IMR-90 (cell line): ENCODE measurements around the gene HES7. TPM values are rescaled to one million over a fixed set of nuclear protein-coding genes. Genes with fewer than 3 reads are reported as not detected.
A peak's percentile ranks its signal among the peaks of the same experiment; 100 is the strongest.

Experiments used
- ATAC-seq: fragments of 200-7000 bp; cut with Tn5 transposase; 2 replicates; pipeline ENCODE4 v1.9.1; 2020; ENCODE audit warnings: low read depth, mild to moderate bottlenecking, moderate library complexity
- BruUV-seq: library from RNA; stranded (reverse); fragments of 400-500 nt; replicated peaks from 2 replicates; lab custom pipeline; 2021; lab: Mats Ljungman, UMichigan
- CTCF ChIA-PET: fragments of 300-600 bp; formaldehyde crosslinking; extraction: SDS; loops from one replicate; lab custom pipeline; 2021; ENCODE audit warnings: antibody characterized with exemption; lab: Yijun Ruan, JAX
- POLR2A ChIA-PET: fragments of 300-600 bp; sonication (Branson Sonifier 250); formaldehyde crosslinking; loops from one replicate; lab custom pipeline; 2022; ENCODE audit warnings: antibody characterized with exemption; ENCODE audit not compliant: unreplicated experiment; lab: Charles Lee
- DNase-seq: peaks from one replicate; pipeline ENCODE4 v3.0.0; 2013
- H2AFZ ChIP-seq: replicated peaks from 2 replicates; pipeline ENCODE3; 2013; ENCODE audit warnings: low read length, mild to moderate bottlenecking; ENCODE audit not compliant: poor library complexity
- H2AK5ac ChIP-seq: 2 replicates; pipeline ENCODE4 v1.6.1; 2013; ENCODE audit warnings: low read depth, low read length, inconsistent platforms
- H2AK9ac ChIP-seq: replicated peaks from 2 replicates; pipeline ENCODE3; 2013; ENCODE audit warnings: mild to moderate bottlenecking, low read depth, low read length, moderate library complexity; ENCODE audit not compliant: poor library complexity
- H2BK120ac ChIP-seq: 2 replicates; pipeline ENCODE4 v1.6.1; 2013; ENCODE audit warnings: low read depth, low read length, inconsistent platforms
- H2BK15ac ChIP-seq: 3 replicates; pipeline ENCODE4 v1.6.1; 2013; ENCODE audit warnings: low read depth, low read length, inconsistent platforms
- H2BK20ac ChIP-seq: 2 replicates; pipeline ENCODE4 v1.6.1; 2013; ENCODE audit warnings: low read depth, mild to moderate bottlenecking, inconsistent platforms, low read length, moderate library complexity
- H2BK5ac ChIP-seq: 2 replicates; pipeline ENCODE4 v1.6.1; 2013; ENCODE audit warnings: mild to moderate bottlenecking, low read depth, low read length, inconsistent platforms; ENCODE audit not compliant: poor library complexity, severe bottlenecking
- H3K14ac ChIP-seq: replicated peaks from 2 replicates; pipeline ENCODE4 v1.6.1; 2013; ENCODE audit warnings: low read depth, low read length, inconsistent platforms
- H3K18ac ChIP-seq: 2 replicates; pipeline ENCODE4 v1.6.1; 2013; ENCODE audit warnings: low read depth, low read length, control low read depth
- H3K23ac ChIP-seq: 2 replicates; pipeline ENCODE4 v1.6.1; 2013; ENCODE audit warnings: low read depth, low read length, inconsistent platforms
- H3K27ac ChIP-seq: 2 replicates; pipeline ENCODE4 v1.5.1; 2013; ENCODE audit warnings: mild to moderate bottlenecking, control low read depth, low read length; ENCODE audit not compliant: insufficient read depth
- H3K27me3 ChIP-seq: 2 replicates; pipeline ENCODE4 v1.6.1; 2013; ENCODE audit warnings: low read length; ENCODE audit not compliant: control insufficient read depth, insufficient read depth
- H3K36me3 ChIP-seq: 2 replicates; pipeline ENCODE4 v1.6.1; 2013; ENCODE audit warnings: low read length, mixed read lengths; ENCODE audit not compliant: control insufficient read depth, insufficient read depth
- H3K4ac ChIP-seq: 2 replicates; pipeline ENCODE4 v1.6.1; 2013; ENCODE audit warnings: low read depth, low read length, inconsistent platforms
- H3K4me1 ChIP-seq: 2 replicates; pipeline ENCODE4 v1.6.1; 2013; ENCODE audit warnings: low read length, mixed read lengths; ENCODE audit not compliant: control insufficient read depth, insufficient read depth
- H3K4me2 ChIP-seq: 2 replicates; pipeline ENCODE4 v1.6.1; 2013; ENCODE audit warnings: low read depth, mild to moderate bottlenecking, control low read depth, low read length, moderate library complexity
- H3K4me3 ChIP-seq: 2 replicates; pipeline ENCODE4 v1.5.1; 2013; ENCODE audit warnings: low read depth, mild to moderate bottlenecking, control low read depth, low read length, moderate library complexity; ENCODE audit not compliant: insufficient read depth
- H3K56ac ChIP-seq: 2 replicates; pipeline ENCODE4 v1.6.1; 2013; ENCODE audit warnings: low read length, inconsistent platforms; ENCODE audit not compliant: insufficient read depth; ENCODE audit errors: extremely low read depth
- H3K79me1 ChIP-seq, 2 experiments: 2 replicates each; pipeline ENCODE4 v1.6.1; 2013; ENCODE audit warnings: low read length in 2 of 2, inconsistent platforms in 1 of 2, low read depth in 1 of 2
- H3K9ac ChIP-seq: 2 replicates; pipeline ENCODE4 v1.6.1; 2013; ENCODE audit warnings: low read depth, low read length, control low read depth
- H3K9me1 ChIP-seq: 2 replicates; pipeline ENCODE4 v1.6.1; 2013; ENCODE audit warnings: low read length, inconsistent platforms; ENCODE audit not compliant: insufficient read depth
- H3K9me3 ChIP-seq: 2 replicates; pipeline ENCODE4 v1.6.1; 2013; ENCODE audit warnings: low read length; ENCODE audit not compliant: control insufficient read depth, insufficient read depth
- H4K20me1 ChIP-seq: 2 replicates; pipeline ENCODE4 v1.6.1; 2013; ENCODE audit warnings: low read length, inconsistent platforms; ENCODE audit not compliant: insufficient read depth
- H4K5ac ChIP-seq: 2 replicates; pipeline ENCODE4 v1.6.1; 2013; ENCODE audit warnings: mild to moderate bottlenecking, low read depth, low read length, control low read depth
- H4K8ac ChIP-seq, 2 experiments: 2 replicates each; pipeline ENCODE4 v1.6.1; 2013; ENCODE audit warnings: low read depth in 2 of 2, low read length in 2 of 2, control low read depth in 1 of 2, inconsistent platforms in 1 of 2
- H4K91ac ChIP-seq: 2 replicates; pipeline ENCODE4 v1.6.1; 2013; ENCODE audit warnings: low read depth, low read length, inconsistent platforms; ENCODE audit not compliant: insufficient read depth
- CEBPB ChIP-seq: IDR thresholded peaks from 2 replicates; pipeline ENCODE4 v1.6.1; 2012; ENCODE audit warnings: low read depth, low read length, improper control_type of control experiment
- ELK1 ChIP-seq: fragments of 150-350 bp; IDR thresholded peaks from 2 replicates; pipeline ENCODE4 v1.6.1; 2016; ENCODE audit warnings: low read depth, mild to moderate bottlenecking, low read length, moderate library complexity, borderline replicate concordance
- NFE2L2 ChIP-seq: fragments of 150-350 bp; IDR thresholded peaks from 2 replicates; pipeline ENCODE4 v1.6.1; 2016; ENCODE audit warnings: low read depth, mild to moderate bottlenecking, low read length
- WGBS, 2 experiments: methylation state at CpG; one replicate each; pipeline versions ENCODE4 v1.1.5 to v1.1.7; 2013; ENCODE audit warnings: missing lambda C conversion rate in 2 of 2; ENCODE audit not compliant: insufficient read length in 1 of 2; ENCODE audit errors: extremely low coverage in 2 of 2; 5-methylcytosine and 5-hydroxymethylcytosine counted together
- dilution Hi-C: fragments of 300-500 bp; cut with HindIII; formaldehyde crosslinking; loops from one replicate; pipeline ENCODE4 v1.14.3; 2018; ENCODE audit warnings: low sequenced_read_pairs; ENCODE audit not compliant: unreplicated experiment
- in situ Hi-C: fragments of 300-500 bp; cut with MboI; formaldehyde crosslinking; loops from 3 replicates; pipeline ENCODE4 v1.14.3; 2019; ENCODE audit warnings: low sequenced_read_pairs, inconsistent platforms, mixed read lengths
- intact Hi-C: fragments of 100-400 bp; cut with micrococcal nuclease; formaldehyde crosslinking; loops from 2 replicates; pipeline ENCODE4 v1.10.0; 2022
- polyA plus RNA-seq, 3 experiments: library from polyadenylated mRNA; depleted of rRNA; stranded (reverse); fragments of >200 nt; gene quantifications; 2 replicates each; pipeline ENCODE4 v1.2.3, GENCODE V29; 2012; ENCODE audit warnings: low replicate concordance in 1 of 3
- total RNA-seq: library from RNA; depleted of rRNA; stranded (reverse); fragments of >200 nt; gene quantifications from 2 replicates; pipeline ENCODE4 v1.2.3, GENCODE V29; 2012

Gene HES7
- total and polyA plus RNA-seq, 2 of the 4 experiments (the other 2 are of a cell fraction), result 0.43 TPM; not detected in 1

GRCh38 chr17:8105957-8106398 is 17.9 kb downstream of the HES7 start:
- H3K27ac ChIP-seq, result no peak overlapping the region
- DNase-seq (no peak), ATAC-seq (no peak)
- no peaks in the 10 kb centered on the region for H3K36me3 ChIP-seq
- WGBS, 2 experiments, result 42% methylated on average over 5 of the region's 5 CpGs; no CpG with 5 or more reads in 1 of the 2 experiments
- peaks cover 2% of the 10 kb centered on the region; the same call in 1 of the 2 replicates for H3K4me1 ChIP-seq
- H3K79me1 ChIP-seq, result no peaks in the 10 kb centered on the region
- no peak overlapping the region for H3K4ac ChIP-seq
- no peak overlapping the region for H3K56ac ChIP-seq
- peaks cover 51% of the 10 kb centered on the region for H3K27me3 ChIP-seq
- H2BK120ac ChIP-seq, result no peak overlapping the region; the same call in 1 of the 2 replicates
- no peak overlapping the region for H3K4me2 ChIP-seq
- no peaks in the 10 kb centered on the region for H4K20me1 ChIP-seq
- no peak overlapping the region for H2BK5ac ChIP-seq
- H2AK5ac ChIP-seq, result no peak overlapping the region
- intact Hi-C loops (no loop called here), in situ Hi-C loops (no loop called here), dilution Hi-C loops (loop anchor here (25.0 kb wide), 1 partner anchor 131 kb away; the partner anchor contains the start of genes CTC1 and PFAS)
- H3K14ac ChIP-seq, result no peak overlapping the region
- H2AFZ ChIP-seq, result no peak overlapping the region
- H4K91ac ChIP-seq, result 0 out of 2 replicates have a peak overlapping the region, but pooled peaks have one; percentile 6
- H2AK9ac ChIP-seq, result no peak overlapping the region
- H3K23ac ChIP-seq, result no peak overlapping the region
- H3K18ac ChIP-seq, result no peak overlapping the region
- H3K4me3 ChIP-seq, result no peak overlapping the region
- H3K9me3 ChIP-seq, result no peaks in the 10 kb centered on the region
- H3K9ac ChIP-seq, result no peak overlapping the region
- no TSS peak for BruUV-seq
- POLR2A ChIA-PET, result no interaction called here
- no peak overlapping the region for H4K8ac ChIP-seq
- H2BK20ac ChIP-seq, result no peak overlapping the region; the same call in 1 of the 2 replicates
- peak; percentile 34; the same call in 1 of the 2 replicates for TF ChIP-seq CEBPB
- no peak for TF ChIP-seq NFE2L2
- TF ChIP-seq ELK1, result no peak
- CTCF ChIA-PET, result no interaction called here
- H4K5ac ChIP-seq, result no peak overlapping the region
- no peak overlapping the region for H2BK15ac ChIP-seq
- H3K9me1 ChIP-seq, result no peaks in the 10 kb centered on the region
